HEK293 (cell line): ENCODE measurements around the gene PCSK6.

ENCODE experiments used
- CTCF ChIA-PET: fragments of 350-600 bp; formaldehyde crosslinking; extraction: SDS; loops from one replicate; lab custom pipeline; 2021; ENCODE audit warnings: antibody characterized with exemption; lab: Yijun Ruan, JAX
- POLR2A ChIA-PET: fragments of 300-600 bp; formaldehyde crosslinking; extraction: SDS; loops from one replicate; lab custom pipeline; 2020; ENCODE audit warnings: antibody characterized with exemption, inconsistent platforms; lab: Yijun Ruan, JAX
- H3K27ac ChIP-seq: fragments of 200-500 bp; sonication (Bioruptor generic); 2 replicates; pipeline ENCODE4 v1.5.1; 2014; ENCODE audit warnings: low read depth, low read length, control low read depth, inconsistent platforms; ENCODE audit errors: extremely low read depth
- H3K36me3 ChIP-seq, 2 experiments: fragments of 200-500 bp in 1 of 2; sonication (Bioruptor generic) in 1 of 2; 1 replicate in 1 of 2; 2 replicates in 1 of 2; pipeline ENCODE4 v1.5.1; 2014 to 2017; ENCODE audit warnings: inconsistent platforms in 2 of 2, low read length in 2 of 2; ENCODE audit not compliant: control insufficient read depth in 2 of 2, insufficient read depth in 1 of 2
- H3K4me1 ChIP-seq: fragments of 200-500 bp; sonication (Bioruptor generic); 2 replicates; pipeline ENCODE4 v1.5.1; 2014; ENCODE audit warnings: mild to moderate bottlenecking, low read length, inconsistent platforms; ENCODE audit not compliant: control insufficient read depth, insufficient read depth
- H3K4me3 ChIP-seq: 2 replicates; pipeline ENCODE4 v1.5.1; 2011; ENCODE audit warnings: low read depth, mild to moderate bottlenecking, control low read depth, low read length, moderate library complexity
- H3K9me3 ChIP-seq: fragments of 200-500 bp; sonication (Bioruptor generic); 2 replicates; pipeline ENCODE4 v1.5.1; 2014; ENCODE audit warnings: low read depth, low read length, inconsistent platforms; ENCODE audit not compliant: control insufficient read depth, insufficient read depth
- BCL11A ChIP-seq: fragments of 450-650 bp; formaldehyde crosslinking; IDR thresholded peaks from 2 replicates; pipeline ENCODE4 v1.5.1; 2016; ENCODE audit warnings: low read depth, missing biosample characterization, missing genetic modification characterization
- GLIS1 ChIP-seq: fragments of 450-650 bp; formaldehyde crosslinking; IDR thresholded peaks from 2 replicates; pipeline ENCODE4 v1.5.1; 2016; ENCODE audit warnings: missing biosample characterization, missing genetic modification characterization
- GLIS2 ChIP-seq: fragments of 450-650 bp; formaldehyde crosslinking; IDR thresholded peaks from 2 replicates; pipeline ENCODE4 v1.5.1; 2016; ENCODE audit warnings: missing biosample characterization, missing genetic modification characterization
- PBX3 ChIP-seq: sonication (generic); formaldehyde crosslinking; IDR thresholded peaks from 2 replicates; pipeline ENCODE4 v1.8.1; 2022; ENCODE audit warnings: mild to moderate bottlenecking, moderate library complexity, missing genetic modification reagents
- TCF7L2 ChIP-seq: IDR thresholded peaks from 2 replicates; pipeline ENCODE4 v1.6.1; 2011; ENCODE audit warnings: low read depth, mild to moderate bottlenecking, inconsistent platforms, low read length, moderate library complexity, borderline replicate concordance
- ZBTB11 ChIP-seq: fragments of 450-650 bp; formaldehyde crosslinking; conservative IDR thresholded peaks from 2 replicates; pipeline ENCODE4 v1.5.1; 2016; ENCODE audit warnings: low read depth, missing biosample characterization, missing genetic modification characterization
- ZNF146 ChIP-seq: fragments of 450-650 bp; formaldehyde crosslinking; IDR thresholded peaks from 2 replicates; pipeline ENCODE4 v1.5.1; 2016; ENCODE audit warnings: missing biosample characterization, missing genetic modification characterization
- ZNF169 ChIP-seq: fragments of 450-650 bp; formaldehyde crosslinking; IDR thresholded peaks from 2 replicates; pipeline ENCODE4 v1.5.1; 2016; ENCODE audit warnings: missing biosample characterization, missing genetic modification characterization
- ZNF280C ChIP-seq: fragments of 450-650 bp; formaldehyde crosslinking; IDR thresholded peaks from 2 replicates; pipeline ENCODE4 v1.5.1; 2016; ENCODE audit warnings: missing biosample characterization, missing genetic modification characterization
- ZNF449 ChIP-seq: fragments of 450-650 bp; formaldehyde crosslinking; IDR thresholded peaks from 2 replicates; pipeline ENCODE4 v1.5.1; 2017; ENCODE audit warnings: missing biosample characterization, mild to moderate bottlenecking, missing genetic modification characterization, moderate library complexity
- ZNF549 ChIP-seq: fragments of 450-650 bp; IDR thresholded peaks from 2 replicates; pipeline ENCODE4 v1.5.1; 2018; ENCODE audit warnings: missing biosample characterization, missing genetic modification characterization, mild to moderate bottlenecking, inconsistent platforms, moderate library complexity
- ZNF654 ChIP-seq: fragments of 450-650 bp; formaldehyde crosslinking; IDR thresholded peaks from 2 replicates; pipeline ENCODE4 v1.5.1; 2016; ENCODE audit warnings: low read depth, missing biosample characterization, missing genetic modification characterization
- ZNF670 ChIP-seq: fragments of 450-650 bp; formaldehyde crosslinking; IDR thresholded peaks from 2 replicates; pipeline ENCODE4 v1.5.1; 2016; ENCODE audit warnings: missing biosample characterization, missing genetic modification characterization, low read depth
- ZNF768 ChIP-seq: fragments of 450-650 bp; formaldehyde crosslinking; IDR thresholded peaks from 2 replicates; pipeline ENCODE4 v1.5.1; 2018; ENCODE audit warnings: missing biosample characterization, mild to moderate bottlenecking, missing genetic modification characterization
- ZSCAN4 ChIP-seq: fragments of 450-650 bp; formaldehyde crosslinking; IDR thresholded peaks from 2 replicates; pipeline ENCODE4 v1.5.1; 2017; ENCODE audit warnings: missing biosample characterization, missing genetic modification characterization
- ZSCAN5A ChIP-seq: fragments of 450-650 bp; formaldehyde crosslinking; IDR thresholded peaks from 2 replicates; pipeline ENCODE4 v1.5.1; 2016; ENCODE audit warnings: missing biosample characterization, missing genetic modification characterization

Gene PCSK6

GRCh38 chr15:101459579-101460300 is 29.8 kb downstream of the PCSK6 start:
- Histone ChIP-seq H3K4me1 (peaks cover 3% of the 10 kb centered on the region; the same call in 1 of the 2 replicates), H3K36me3 (no peaks in the 10 kb centered on the region), H3K4me3 (no peak overlapping the region), H3K9me3 (no peaks in the 10 kb centered on the region), H3K27ac (no peak overlapping the region)
- TF ChIP-seq TCF7L2 = no peak
- TF ChIP-seq BCL11A (tag by site-specific recombination) = no peak
- peak; percentile 56 for TF ChIP-seq GLIS1 (tag by site-specific recombination)
- no peak for TF ChIP-seq ZNF449 (tag by site-specific recombination)
- no peak for TF ChIP-seq ZNF280C (tag by site-specific recombination)
- TF ChIP-seq ZNF768 (tag by site-specific recombination) = no peak
- ChIA-PET CTCF (no interaction called here), POLR2A (no interaction called here)

GRCh38 chr15:101458908-101459578 is 30.5 kb downstream of the PCSK6 start:
- Histone ChIP-seq H3K36me3 (no peaks in the 10 kb centered on the region), H3K9me3 (no peaks in the 10 kb centered on the region), H3K27ac (no peak overlapping the region), H3K4me1 (peaks cover 3% of the 10 kb centered on the region; the same call in 1 of the 2 replicates), H3K4me3 (no peak overlapping the region)
- POLR2A ChIA-PET = no interaction called here
- no peak for TF ChIP-seq ZNF169 (tag by site-specific recombination)
- TF ChIP-seq ZNF654 (tag by site-specific recombination) = no peak
- no peak for TF ChIP-seq ZBTB11 (tag by site-specific recombination)
- no peak for TF ChIP-seq ZNF670
- TF ChIP-seq ZSCAN4 = no peak
- TF ChIP-seq ZNF549 (tag by site-specific recombination) = no peak
- no peak for TF ChIP-seq ZNF146 (tag by site-specific recombination)
- no peak for TF ChIP-seq ZSCAN5A (tag by site-specific recombination)
- no peak for TF ChIP-seq ZNF768 (tag by site-specific recombination)
- TF ChIP-seq PBX3 (CRISPR knock-in tag) = no peak
- TF ChIP-seq GLIS2 (tag by site-specific recombination) = no peak
- CTCF ChIA-PET = no interaction called here
